Measurements from ENCODE around the gene MYCBP.
"Not testable (repeated sequence)": the region's sequence is repeated elsewhere in the genome, so short reads cannot be mapped to it uniquely, and the experiment has no call there.

MYCBP gene

GRCh38 chr1:38865112-38865715, 7.9 kb downstream of the MYCBP start:
- no peak for DNase-seq

- no peak for DNase-seq
Observed at GRCh38 chr1:38860454-38860795, 12.7 kb downstream of the MYCBP start.

GRCh38 chr1:38859561-38860453, 13.3 kb downstream of the MYCBP start, which contains the start of gene RRAGC:
Gene RRAGC (minus strand): TSS chr1:38859772. CDS start chr1:38859646, 126 bp downstream.
- peak; percentile 98 for DNase-seq

- peak; percentile 24 for DNase-seq
Observed at GRCh38 chr1:38858833-38859560, 14.2 kb downstream of the MYCBP start.

GRCh38 chr1:38852780-38853179, 20.4 kb downstream of the MYCBP start:
- DNase-seq, result no peak

- no peak for DNase-seq
Observed at GRCh38 chr1:38848071-38848470, 25.1 kb downstream of the MYCBP start.

GRCh38 chr1:38846210-38846609, 26.9 kb downstream of the MYCBP start:
- DNase-seq, result no peak

GRCh38 chr1:38845088-38845487, 28.1 kb downstream of the MYCBP start:
- DNase-seq, result not testable (repeated sequence)

GRCh38 chr1:38840281-38840680, 32.9 kb downstream of the MYCBP start:
- no peak for DNase-seq

- no peak for DNase-seq
Observed at GRCh38 chr1:38839363-38839762, 33.8 kb downstream of the MYCBP start.

- DNase-seq, result not testable (repeated sequence)
Observed at GRCh38 chr1:38836316-38836715, 36.8 kb downstream of the MYCBP start.

- DNase-seq, result peak; percentile 82
Observed at GRCh38 chr1:38834937-38835827, 38.0 kb downstream of the MYCBP start.

GRCh38 chr1:38834221-38834782, 38.8 kb downstream of the MYCBP start:
- no peak for DNase-seq

- no peak for DNase-seq
Observed at GRCh38 chr1:38833146-38833545, 40.0 kb downstream of the MYCBP start.

- no peak for DNase-seq
Observed at GRCh38 chr1:38832370-38832734, 40.8 kb downstream of the MYCBP start.

GRCh38 chr1:38831731-38832369, 41.3 kb downstream of the MYCBP start:
- DNase-seq, result no peak

GRCh38 chr1:38829368-38829767, 43.8 kb downstream of the MYCBP start:
- no peak for DNase-seq

- no peak for DNase-seq
Observed at GRCh38 chr1:38827318-38827717, 45.8 kb downstream of the MYCBP start.

- DNase-seq, result no peak
Observed at GRCh38 chr1:38826886-38827285, 46.3 kb downstream of the MYCBP start.

GRCh38 chr1:38826262-38826661, 46.9 kb downstream of the MYCBP start:
- DNase-seq, result peak; percentile 45

- no peak for DNase-seq
Observed at GRCh38 chr1:38820860-38821259, 52.3 kb downstream of the MYCBP start.

- DNase-seq, result no peak
Observed at GRCh38 chr1:38819516-38819915, 53.6 kb downstream of the MYCBP start.

Measured in NCI-H1105 (cell line).